DLD1 (cell line): ENCODE results near the gene LARP6.
"Not testable (repeated sequence)": the region's sequence is repeated elsewhere in the genome, so short reads cannot be mapped to it uniquely, and the experiment has no call there.

Experiments used
- in situ Hi-C: cut with HindIII; loops from 2 replicates; pipeline ENCODE4 v1.10.0; 2017; ENCODE audit warnings: low sequenced_read_pairs

The LARP6 gene

GRCh38 chr15:70859322-70859908, 5.5 kb upstream of the LARP6 start:
- in situ Hi-C loops, result no loop called here

DNA sequence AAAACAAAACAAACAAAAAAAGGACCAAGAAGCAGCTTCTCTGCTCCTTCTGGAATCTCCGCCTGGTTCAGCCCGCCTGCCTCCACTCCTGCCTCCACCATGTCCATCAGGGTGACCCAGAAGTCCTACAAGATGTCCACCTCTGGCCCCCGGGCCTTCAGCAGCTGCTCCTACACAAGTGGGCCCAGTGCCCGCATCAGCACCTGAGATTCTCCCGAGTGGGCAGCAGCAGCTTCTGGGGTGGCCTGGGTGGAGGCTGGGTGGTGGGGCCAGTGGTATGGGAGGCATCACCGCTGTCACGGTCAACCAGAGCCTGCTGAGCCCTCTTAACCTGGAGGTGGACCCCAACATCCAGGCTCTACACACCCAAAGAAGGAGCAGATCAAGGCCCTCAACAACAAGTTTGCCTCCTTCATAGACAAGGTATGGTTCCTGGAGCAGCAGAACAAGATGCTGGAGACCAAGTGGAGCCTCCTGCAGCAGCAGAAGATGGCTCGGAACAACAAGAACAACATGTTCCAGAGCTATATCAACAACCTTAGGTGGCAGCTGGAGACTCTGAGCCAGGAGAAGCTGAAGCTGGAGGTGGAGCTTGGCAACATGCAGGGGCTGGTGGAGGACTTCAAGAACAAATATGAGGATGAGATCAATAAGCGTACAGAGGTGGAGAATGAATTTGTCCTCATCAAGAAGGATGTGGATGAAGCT, 4.8 kb upstream of the LARP6 start:
- in situ Hi-C loops, result not testable (repeated sequence)

DNA sequence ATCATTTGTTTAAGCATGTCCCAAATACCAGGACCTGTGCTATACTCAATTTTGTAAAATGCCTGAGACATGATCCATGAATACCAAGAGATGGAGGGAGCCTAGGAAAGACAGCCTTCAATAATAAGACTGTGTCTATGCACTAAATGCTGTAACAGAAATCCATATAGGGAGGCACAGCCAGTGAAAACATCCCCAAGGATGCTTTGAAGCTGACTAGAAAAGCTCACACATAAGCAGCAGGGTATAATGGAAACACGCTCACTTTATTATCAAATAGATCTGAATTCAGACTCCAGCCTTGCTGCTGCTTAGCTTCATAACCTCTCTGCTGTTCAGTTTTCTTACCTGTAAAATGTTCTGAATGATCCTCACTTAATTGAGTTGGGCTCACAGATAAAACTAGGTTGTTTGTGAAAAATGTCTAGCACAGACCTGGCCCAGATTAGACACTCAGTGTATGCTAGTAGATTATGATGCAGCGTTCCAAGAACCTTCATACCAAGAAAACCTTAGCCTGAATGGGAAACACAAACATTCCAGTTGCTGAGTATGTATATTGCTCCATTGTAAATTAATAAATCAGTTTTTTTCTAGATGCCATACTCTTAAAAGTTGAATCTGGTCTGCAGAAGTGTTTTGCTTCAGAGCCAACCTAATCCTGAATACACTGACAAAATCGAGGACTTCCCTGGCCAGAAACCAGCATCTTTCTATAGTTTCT, 3.8 kb upstream of the LARP6 start:
- in situ Hi-C loops, result no loop called here

- in situ Hi-C loops, result no loop called here
Observed at GRCh38 chr15:70856884-70857561, 3.1 kb upstream of the LARP6 start.

DNA sequence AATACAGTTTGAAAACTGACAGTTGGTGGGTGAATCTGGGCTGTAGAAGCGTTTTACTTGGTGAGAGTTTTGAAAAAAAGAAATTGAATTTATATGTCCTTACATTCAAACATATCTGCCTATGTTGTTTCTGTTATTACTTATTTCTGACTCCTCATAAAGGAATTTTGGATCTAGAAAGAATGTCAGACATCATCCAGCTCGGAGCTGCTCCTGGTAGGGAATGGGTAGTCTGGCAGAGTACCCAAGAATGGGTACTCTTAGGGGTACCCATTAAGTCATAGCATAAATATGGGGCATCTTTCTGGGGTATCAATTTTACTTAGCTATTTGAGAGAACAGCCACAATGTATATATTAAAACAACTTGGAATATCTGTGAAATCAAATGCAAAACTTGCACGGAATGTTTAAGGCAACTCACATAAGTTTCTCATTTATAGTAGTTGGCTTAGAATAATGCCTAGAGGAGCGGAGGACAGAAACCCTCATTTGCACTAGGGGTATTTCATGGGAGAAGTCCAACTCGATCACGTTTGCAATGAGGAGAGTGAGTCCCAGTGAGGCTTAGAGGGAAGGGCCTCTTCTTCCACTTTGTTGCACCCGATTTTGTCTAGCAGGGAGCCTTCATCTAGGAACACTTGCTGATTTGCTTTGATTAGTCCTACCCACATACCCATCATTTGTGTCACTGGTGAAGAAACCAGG, 2.4 kb upstream of the LARP6 start:
- in situ Hi-C loops, result no loop called here

GRCh38 chr15:70855764-70856163, 1.8 kb upstream of the LARP6 start:
- in situ Hi-C loops, result no loop called here

- in situ Hi-C loops, result no loop called here
Observed at GRCh38 chr15:70854666-70854976, 664 bp upstream of the LARP6 start.

- in situ Hi-C loops, result no loop called here
Observed at GRCh38 chr15:70853318-70853972, 512 bp downstream of the LARP6 start.

DNA sequence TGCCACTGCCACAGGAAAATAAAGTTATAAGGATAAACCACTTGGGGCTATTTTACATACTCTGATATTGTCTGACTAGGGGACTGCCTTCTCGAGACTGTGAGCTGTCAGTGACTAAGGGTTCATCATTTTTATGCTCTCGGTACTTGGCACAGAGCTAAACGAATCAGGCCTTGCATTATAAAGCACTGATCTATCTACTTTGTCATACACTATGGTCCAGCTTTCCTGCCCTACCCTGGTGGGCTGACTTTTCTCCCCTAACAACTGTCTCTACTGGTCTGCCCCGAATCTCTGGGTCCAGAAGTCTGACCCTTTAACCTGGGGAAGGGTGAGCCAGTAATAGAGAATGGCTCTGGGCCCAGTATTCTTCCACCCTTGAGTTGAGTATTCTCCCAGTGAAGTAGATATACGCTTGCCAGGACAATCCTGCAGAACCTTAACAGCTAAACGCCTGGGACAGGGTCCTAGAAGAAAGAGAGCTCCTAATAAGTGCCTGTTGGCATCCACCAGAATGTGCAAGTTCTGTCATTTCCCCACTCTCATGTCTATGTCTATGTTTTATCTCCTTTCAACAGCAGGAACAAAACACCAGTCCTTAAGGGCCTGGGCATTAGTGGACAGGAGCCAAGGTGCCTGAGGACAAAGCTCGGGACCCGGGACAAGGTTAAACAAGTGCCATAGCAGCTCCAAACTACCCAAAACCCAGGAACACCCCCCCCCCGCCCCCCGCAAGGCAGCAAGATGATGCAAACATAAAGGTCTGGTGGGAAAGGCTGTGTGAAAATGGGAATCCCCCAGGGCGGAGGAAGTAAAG, 1.2 kb downstream of the LARP6 start:
- in situ Hi-C loops, result no loop called here

DNA sequence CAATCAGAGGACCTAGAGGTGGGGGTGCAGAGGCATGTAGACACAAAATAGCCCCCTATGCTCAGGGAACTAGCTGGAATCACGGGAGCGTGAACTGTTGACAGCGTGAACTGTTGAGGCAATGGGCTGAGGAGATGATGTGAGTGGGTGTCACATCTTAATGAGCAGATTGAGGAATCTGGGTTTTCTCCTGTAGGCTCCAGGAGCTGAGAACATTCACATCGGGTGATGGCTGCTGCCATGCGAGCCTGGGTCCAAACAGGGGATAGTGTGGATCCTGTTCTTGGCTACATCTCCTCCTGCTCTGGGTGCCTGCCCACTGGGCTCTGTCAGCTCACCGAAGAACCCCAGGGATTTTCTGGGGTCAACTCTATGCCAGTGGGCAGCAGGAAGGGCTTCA, 2.1 kb downstream of the LARP6 start:
- in situ Hi-C loops, result no loop called here

DNA sequence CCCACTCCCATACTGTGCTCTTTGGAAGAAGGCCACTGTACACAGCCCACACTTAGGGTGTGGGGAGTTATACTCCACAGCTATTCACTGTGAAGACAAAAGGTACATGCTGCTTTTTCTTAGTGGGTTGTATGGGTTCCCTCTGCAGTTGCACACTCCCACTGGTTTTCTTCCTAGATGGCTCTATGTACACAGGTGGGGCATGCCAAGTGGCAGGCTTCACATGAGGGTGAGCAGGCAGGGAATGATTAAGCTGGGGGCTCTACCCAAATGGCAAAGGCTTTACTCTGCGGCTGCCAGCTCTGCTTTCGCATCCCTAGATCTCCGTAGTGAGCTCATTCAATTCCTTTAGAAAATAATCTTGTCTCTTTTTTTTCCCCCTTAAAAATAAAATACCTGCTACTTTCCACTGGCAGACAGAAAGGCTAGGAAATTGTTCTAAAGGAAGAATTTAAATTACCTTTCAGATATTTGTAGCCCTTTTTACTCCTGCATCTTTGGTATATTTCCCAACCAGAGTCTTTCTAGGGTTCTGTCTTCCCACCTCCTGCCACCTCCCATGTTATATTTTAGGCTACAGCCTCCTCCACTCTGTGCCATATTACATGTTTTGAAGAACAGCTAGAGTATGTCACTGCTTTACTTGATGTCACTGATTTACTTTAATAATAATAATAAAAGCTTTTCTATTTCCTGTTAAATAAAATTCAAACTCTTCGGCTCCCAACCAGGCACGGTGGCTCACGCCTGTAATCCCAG, 8.2 kb downstream of the LARP6 start:
- in situ Hi-C loops, result no loop called here

GRCh38 chr15:70837476-70837875, 16.5 kb downstream of the LARP6 start:
- in situ Hi-C loops, result no loop called here

GRCh38 chr15:70835841-70836240, 18.1 kb downstream of the LARP6 start:
- in situ Hi-C loops, result no loop called here

DNA sequence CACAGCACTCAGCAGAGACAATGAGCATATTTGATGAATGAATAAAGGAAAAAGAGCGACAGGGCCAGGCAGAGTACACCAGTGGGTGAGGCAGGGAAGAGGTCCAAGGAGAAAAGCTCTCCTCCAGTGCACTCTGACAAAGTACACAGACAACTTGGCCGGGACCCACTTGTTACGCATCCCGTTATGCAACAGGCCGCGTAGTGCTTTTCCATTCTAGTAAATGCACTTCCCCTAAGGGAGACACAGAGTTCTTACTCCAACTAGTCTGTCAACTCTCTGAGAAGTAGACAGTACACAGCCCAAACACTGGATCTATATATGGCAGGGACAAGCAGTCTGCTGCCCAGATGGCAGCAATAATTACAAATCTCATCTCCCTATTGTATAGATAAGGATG, 18.5 kb downstream of the LARP6 start:
- in situ Hi-C loops, result no loop called here

- in situ Hi-C loops, result no loop called here
Observed at GRCh38 chr15:70834999-70835398, 19.0 kb downstream of the LARP6 start.

DNA sequence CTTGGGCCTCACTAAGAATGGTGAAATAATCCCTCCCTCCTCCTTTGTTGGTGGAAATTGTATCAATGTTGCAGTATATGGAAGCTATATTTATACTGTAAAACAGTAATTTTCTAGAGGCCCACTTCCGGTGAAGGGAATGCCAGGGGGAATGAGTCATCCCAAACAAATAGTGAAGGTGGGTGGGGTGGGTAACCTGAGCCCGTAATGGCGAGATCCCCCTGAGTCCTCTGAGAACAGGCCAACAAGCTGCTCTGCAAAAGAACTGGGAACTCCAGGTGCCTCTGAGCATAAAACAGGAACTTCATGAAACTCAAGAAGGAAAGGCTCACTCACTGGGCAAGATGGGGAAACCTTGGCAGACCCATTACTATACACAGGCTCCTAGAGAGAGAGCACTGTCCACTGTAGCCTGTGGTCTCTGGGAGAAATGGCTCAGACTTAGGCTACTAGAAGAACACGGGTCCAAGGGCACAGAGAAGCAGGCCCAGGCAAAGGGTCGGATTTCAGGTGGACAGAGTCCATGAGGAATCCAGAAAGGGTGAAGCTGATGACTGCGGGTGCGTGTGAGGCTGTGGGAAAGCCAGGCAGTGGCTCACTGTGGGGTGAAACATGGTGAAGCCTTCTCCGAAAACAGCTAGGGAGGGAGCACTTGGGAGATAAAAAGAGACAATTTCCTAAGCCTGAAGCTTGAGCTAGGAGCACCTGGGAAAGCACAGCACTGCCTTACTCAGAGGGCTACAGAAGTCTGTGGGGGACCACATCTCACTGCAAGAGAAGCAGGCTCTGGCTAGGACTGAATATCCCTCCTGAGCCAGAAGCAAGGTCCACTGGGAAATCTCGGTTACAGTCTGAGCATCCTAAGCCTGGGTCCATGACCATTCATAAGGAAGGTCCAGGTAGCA, 19.8 kb downstream of the LARP6 start:
- in situ Hi-C loops, result no loop called here

DNA sequence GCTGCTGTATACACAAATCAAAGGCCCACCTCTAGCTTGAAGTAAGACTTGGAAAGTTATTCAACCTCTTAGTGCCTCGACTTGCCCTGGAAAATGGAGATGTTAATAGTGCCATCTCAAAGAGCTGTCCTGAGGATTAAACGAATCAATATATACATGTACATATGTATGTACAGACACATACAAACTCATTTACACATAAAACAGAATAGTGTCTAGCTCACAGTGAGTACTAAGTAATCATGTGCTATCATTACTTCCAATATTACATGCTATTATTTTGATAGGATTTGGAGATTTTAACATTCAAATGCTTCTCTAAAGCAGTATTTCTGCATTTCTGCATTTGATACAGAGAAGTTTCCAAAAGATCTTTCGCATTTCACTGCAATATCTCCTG, 20.5 kb downstream of the LARP6 start:
- in situ Hi-C loops, result no loop called here

DNA sequence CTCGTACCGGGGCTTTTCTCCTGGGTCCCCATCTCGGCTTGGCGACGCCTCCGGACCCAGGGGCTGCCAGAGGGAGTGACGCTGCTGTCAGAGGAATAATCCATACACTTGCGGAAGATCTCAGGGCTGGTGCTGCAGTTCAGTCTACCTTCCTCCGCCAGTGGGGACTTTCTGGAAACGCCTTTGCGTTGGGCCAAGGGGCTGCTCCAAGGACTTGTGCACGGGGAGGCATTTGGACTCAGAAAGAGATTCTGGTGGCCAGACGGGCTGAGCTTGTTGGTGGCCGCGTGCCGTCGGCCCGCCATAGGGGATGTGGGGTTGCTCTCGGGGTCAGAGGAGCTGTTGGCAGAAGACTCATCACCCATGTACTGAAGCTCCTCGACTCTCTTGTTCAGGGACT, 21.8 kb downstream of the LARP6 start:
- in situ Hi-C loops, result no loop called here
